GM12864 (cell line): ENCODE data around the gene HCN4.
A peak's percentile ranks its signal among the peaks of the same experiment; 100 is the strongest.

Source experiments
- DNase-seq: peaks from one replicate; pipeline ENCODE4 v3.0.0-alpha.2; 2011; ENCODE audit warnings: low read depth
- H3K4me3 ChIP-seq: 2 replicates; pipeline ENCODE4 v1.5.1; 2011; ENCODE audit warnings: mild to moderate bottlenecking, low read depth, low read length, control low read depth
- CTCF ChIP-seq: IDR thresholded peaks from 2 replicates; pipeline ENCODE4 v1.5.1; 2011; ENCODE audit warnings: low read depth, mild to moderate bottlenecking, moderate library complexity, low read length, control low read depth, inconsistent platforms; ENCODE audit errors: missing control alignments

Gene HCN4

GRCh38 chr15:73326157-73326556, 42.6 kb downstream of the HCN4 start:
- DNase-seq: no peak
- no peak overlapping the region for H3K4me3 ChIP-seq
- no peak for TF ChIP-seq CTCF

GRCh38 chr15:73325191-73325861, 43.4 kb downstream of the HCN4 start:
- H3K4me3 ChIP-seq: no peak overlapping the region
- TF ChIP-seq CTCF: peak; percentile 16
- DNase-seq: no peak

- no peak for DNase-seq
- no peak overlapping the region for H3K4me3 ChIP-seq
- no peak for TF ChIP-seq CTCF
Measured at GRCh38 chr15:73324496-73325170, 44.1 kb downstream of the HCN4 start.

GRCh38 chr15:73323956-73324355, 44.8 kb downstream of the HCN4 start:
- TF ChIP-seq CTCF: no peak

GRCh38 chr15:73323374-73323955, 45.3 kb downstream of the HCN4 start:
- no peak for TF ChIP-seq CTCF
- no peak for DNase-seq
- no peak overlapping the region for H3K4me3 ChIP-seq

More at GRCh38 chr15:73323956-73324355, 44.8 kb downstream of the HCN4 start:
- H3K4me3 ChIP-seq: no peak overlapping the region
- DNase-seq: no peak

- H3K4me3 ChIP-seq: no peak overlapping the region
- DNase-seq: no peak
- TF ChIP-seq CTCF: no peak
Measured at GRCh38 chr15:73322665-73323373, 45.9 kb downstream of the HCN4 start.
